GM18870 (cell line): Measurements from ENCODE around the gene COP1.

Experiments used
- ATAC-seq: cut with Tn5 transposase; IDR thresholded peaks from one replicate; pipeline ENCODE4 v1.9.1; 2021; ENCODE audit warnings: moderate library complexity; ENCODE audit not compliant: unreplicated experiment

Gene COP1

GRCh38 chr1:176201568-176201967 is 5.5 kb downstream of the COP1 start:
- no peak for ATAC-seq

- peak; percentile 52 for ATAC-seq
These were observed 7.4 kb downstream of the COP1 start for GRCh38 chr1:176199707-176200106.

DNA sequence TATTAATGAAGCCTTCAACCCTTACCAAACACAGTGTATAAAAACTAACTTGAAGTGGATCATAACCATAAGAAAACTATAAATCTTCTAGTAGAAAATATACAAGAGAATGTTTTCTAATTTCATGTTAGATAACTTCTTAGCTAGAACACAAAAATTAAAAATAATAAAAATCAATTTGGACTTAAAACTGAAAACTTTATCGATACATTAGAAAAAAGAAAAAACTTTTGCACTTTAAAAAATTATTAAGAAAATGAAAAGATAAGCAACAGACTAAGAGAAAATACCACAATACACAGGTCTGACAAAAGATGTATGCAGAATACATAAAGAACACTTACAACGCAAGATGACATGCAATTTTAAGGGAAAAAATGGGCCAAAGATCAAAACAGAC is 8.7 kb downstream of the COP1 start:
- no peak for ATAC-seq

DNA sequence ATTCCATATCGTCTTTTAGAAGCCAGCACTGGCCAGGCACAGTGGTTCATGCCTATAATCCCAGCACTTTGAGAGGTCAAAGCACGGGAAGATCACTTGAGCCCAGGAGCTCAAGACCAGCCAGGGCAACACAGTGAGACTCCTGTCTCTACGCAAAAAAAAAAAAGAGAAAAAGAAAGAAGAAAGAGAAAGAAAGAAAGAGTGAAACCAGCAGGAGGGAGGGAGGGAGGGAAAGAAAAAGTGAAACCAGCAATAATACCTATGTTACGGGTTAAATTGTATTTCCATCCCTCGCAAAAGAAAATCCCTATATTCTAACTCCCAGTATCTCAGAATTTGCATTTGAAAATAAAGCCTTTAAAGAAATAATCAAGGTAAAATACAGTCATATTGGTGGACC is 10.4 kb downstream of the COP1 start:
- no peak for ATAC-seq

GRCh38 chr1:176195547-176195946 is 11.5 kb downstream of the COP1 start:
- no peak for ATAC-seq

- no peak for ATAC-seq
These were observed 13.4 kb downstream of the COP1 start for GRCh38 chr1:176193663-176194062.

- peak; percentile 95 for ATAC-seq
These were observed 14.1 kb downstream of the COP1 start for GRCh38 chr1:176193023-176193422.

DNA sequence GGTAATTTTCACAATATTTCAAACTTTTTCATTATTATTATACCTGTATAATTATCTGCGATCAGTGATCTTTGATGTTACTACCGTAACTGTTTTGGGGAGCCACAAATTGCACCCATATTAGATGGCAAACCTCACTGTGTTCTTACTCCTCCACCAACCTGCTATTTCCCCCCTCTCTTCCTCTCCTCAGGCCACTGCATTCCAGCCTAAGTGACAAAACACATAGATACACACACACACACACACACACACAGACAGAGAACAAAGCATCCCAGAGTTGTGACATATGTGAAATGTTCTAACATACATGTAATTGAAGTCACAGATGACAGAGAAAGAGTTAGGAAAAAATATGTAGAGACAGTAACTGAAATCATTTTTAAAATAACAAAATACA is 18.5 kb downstream of the COP1 start:
- ATAC-seq = no peak

- no peak for ATAC-seq
These were observed 20.1 kb downstream of the COP1 start for GRCh38 chr1:176187001-176187400.

GRCh38 chr1:176183618-176184017 is 23.5 kb downstream of the COP1 start:
- ATAC-seq = peak; percentile 67

DNA sequence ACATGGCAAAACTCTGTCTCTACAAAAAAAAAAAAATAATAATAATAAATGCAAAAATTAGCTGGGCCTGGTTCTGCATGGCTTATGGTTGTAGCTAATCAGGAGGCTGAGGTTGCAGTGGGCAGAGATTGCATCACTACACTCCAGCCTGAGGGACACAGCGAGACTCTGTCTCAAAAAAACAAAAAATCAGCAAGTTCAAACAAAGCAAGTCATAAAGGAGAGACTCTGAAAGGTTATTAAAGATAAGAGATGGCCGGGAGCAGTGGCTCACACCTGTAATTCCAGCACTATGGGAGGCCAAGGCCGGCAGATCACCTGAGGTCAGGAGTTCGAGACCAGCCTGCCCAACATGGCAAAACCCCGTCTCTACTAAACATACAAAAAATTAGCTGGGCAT is 28.8 kb downstream of the COP1 start:
- no peak for ATAC-seq

- ATAC-seq = peak; percentile 86
These were observed 29.3 kb downstream of the COP1 start for GRCh38 chr1:176177764-176178163.

- no peak for ATAC-seq
These were observed 33.0 kb downstream of the COP1 start for GRCh38 chr1:176174108-176174507.

- ATAC-seq = no peak
These were observed 34.9 kb downstream of the COP1 start for GRCh38 chr1:176172215-176172614.

- ATAC-seq = no peak
These were observed 39.9 kb downstream of the COP1 start for GRCh38 chr1:176167210-176167609.

GRCh38 chr1:176165573-176165972 is 41.5 kb downstream of the COP1 start:
- no peak for ATAC-seq

DNA sequence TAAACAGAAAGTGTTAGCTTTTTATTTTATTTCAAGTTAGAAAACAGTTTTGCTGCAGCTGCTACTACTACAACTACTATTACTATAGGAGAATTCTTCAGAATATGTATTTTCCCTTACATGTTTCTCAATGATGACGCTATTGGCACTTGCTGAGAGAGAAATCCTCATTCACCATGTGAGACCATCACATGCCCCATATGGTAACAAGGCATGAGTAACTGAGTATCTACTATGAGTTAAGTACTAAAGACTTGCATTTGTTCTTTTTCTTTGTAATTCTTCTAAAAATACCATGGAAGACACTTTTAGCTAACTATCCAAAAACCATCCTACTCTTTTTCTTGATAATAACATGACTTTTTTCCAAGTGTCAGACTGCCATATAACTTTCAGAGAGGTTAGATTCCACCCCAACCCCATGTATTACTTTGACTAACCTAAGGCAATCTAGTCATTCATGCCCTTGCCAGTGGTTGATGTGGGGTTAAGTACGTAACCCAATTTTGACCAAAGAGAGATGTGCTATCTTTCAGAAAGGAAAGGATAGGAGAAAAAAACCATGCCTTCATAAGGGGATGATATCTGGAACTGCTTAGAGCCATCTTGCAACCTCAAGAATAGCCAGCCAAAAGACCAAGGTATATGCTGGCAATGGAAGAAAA is 42.9 kb downstream of the COP1 start:
- no peak for ATAC-seq

DNA sequence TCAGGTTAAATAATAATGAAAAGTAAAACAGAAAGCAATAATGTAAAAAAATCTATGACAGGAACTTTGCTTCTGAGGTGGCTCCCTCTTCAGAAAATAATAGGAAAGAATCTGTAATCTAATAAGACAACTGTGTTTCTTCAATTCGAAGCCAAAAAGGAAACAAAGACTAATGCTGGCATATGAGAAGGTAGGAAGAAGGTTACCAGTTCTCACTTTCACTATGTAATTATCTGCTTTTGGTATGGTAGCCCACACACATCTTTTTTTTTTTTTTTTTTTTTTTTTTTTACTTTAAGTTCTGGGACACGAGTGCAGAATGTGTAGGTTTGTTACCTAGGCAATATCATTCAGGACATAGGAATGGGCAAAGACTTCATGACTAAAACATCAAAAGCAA is 47.1 kb downstream of the COP1 start:
- ATAC-seq = no peak

GRCh38 chr1:176157995-176158394 is 49.1 kb downstream of the COP1 start:
- ATAC-seq = no peak

- ATAC-seq = no peak
These were observed 56.9 kb downstream of the COP1 start for GRCh38 chr1:176149939-176150807.

GRCh38 chr1:176144526-176144925 is 62.6 kb downstream of the COP1 start:
- ATAC-seq = no peak

- ATAC-seq = no peak
These were observed 64.1 kb downstream of the COP1 start for GRCh38 chr1:176142973-176143372.
